Calu3 (cell line): ENCODE results near the gene EFNA3. TPM values are rescaled to one million over a fixed set of nuclear protein-coding genes. Genes with fewer than 3 reads are reported as not detected.

Source experiments
- BruUV-seq: library from RNA; stranded (reverse); fragments of 400-500 nt; replicated peaks from 2 replicates; lab custom pipeline; 2021; lab: Mats Ljungman, UMichigan
- CTCF ChIA-PET: fragments of 300-600 bp; sonication (Branson Sonifier 250); formaldehyde crosslinking; loops from one replicate; lab custom pipeline; 2022; ENCODE audit warnings: antibody characterized with exemption; lab: Charles Lee
- DNase-seq: peaks from one replicate; pipeline ENCODE4 v3.0.0; 2022
- H3K27ac Mint-ChIP-seq: one replicate; pipeline ENCODE4 v1.8.0; 2022; ENCODE audit warnings: mixed read lengths; ENCODE audit not compliant: unreplicated experiment
- H3K27me3 Mint-ChIP-seq: one replicate; pipeline ENCODE4 v1.8.0; 2022; ENCODE audit warnings: mixed read lengths; ENCODE audit not compliant: unreplicated experiment
- H3K36me3 Mint-ChIP-seq: one replicate; pipeline ENCODE4 v1.8.0; 2022; ENCODE audit warnings: mild to moderate bottlenecking, moderate library complexity, mixed read lengths; ENCODE audit not compliant: insufficient read depth, unreplicated experiment
- H3K4me1 Mint-ChIP-seq: one replicate; pipeline ENCODE4 v1.8.0; 2022; ENCODE audit warnings: mild to moderate bottlenecking, low read depth, mixed read lengths; ENCODE audit not compliant: unreplicated experiment
- H3K4me3 Mint-ChIP-seq: one replicate; pipeline ENCODE4 v1.8.0; 2022; ENCODE audit warnings: mild to moderate bottlenecking, low read depth, moderate library complexity, mixed read lengths; ENCODE audit not compliant: unreplicated experiment
- H3K9me3 Mint-ChIP-seq: one replicate; pipeline ENCODE4 v1.8.0; 2022; ENCODE audit warnings: low read depth, mixed read lengths; ENCODE audit not compliant: unreplicated experiment
- CTCF ChIP-seq: fragments of 200-600 bp; IDR thresholded peaks from one replicate; pipeline ENCODE4 v1.8.0; 2022; ENCODE audit warnings: antibody characterized with exemption; ENCODE audit not compliant: unreplicated experiment
- intact Hi-C: fragments of 100-400 bp; cut with micrococcal nuclease; formaldehyde crosslinking; loops from one replicate; pipeline ENCODE4 v1.10.0; 2022; ENCODE audit not compliant: unreplicated experiment
- total RNA-seq: library from RNA; stranded (reverse); gene quantifications from 2 replicates; pipeline ENCODE4 v1.2.3, GENCODE V29; 2022

EFNA3 gene
- total RNA-seq, 1 experiment from 2014 or later = 1.7 TPM

DNA sequence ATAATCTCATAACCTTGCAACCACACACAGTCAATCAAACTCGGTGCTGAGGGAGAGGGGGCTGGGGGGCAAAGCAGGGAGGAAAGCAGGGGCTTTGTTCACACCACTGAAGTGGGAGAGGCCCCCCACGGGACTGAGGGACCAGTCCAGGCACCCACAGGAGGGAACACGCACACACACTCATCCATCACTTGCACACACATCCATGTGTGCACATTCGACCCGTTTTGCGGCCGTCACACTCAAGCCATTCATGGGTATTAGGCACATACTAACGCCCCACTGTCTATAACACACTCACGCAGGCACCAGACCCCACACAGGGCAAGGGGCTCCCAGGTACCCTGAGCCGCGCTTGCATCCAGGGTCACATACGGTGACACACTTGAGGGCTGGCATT, 14.0 kb downstream of the EFNA3 start:
- TF ChIP-seq CTCF = no peak
- peaks cover 25% of the 10 kb centered on the region for H3K27me3 Mint-ChIP-seq
- H3K4me3 Mint-ChIP-seq = no peak overlapping the region
- BruUV-seq = no TSS peak
- CTCF ChIA-PET = interaction anchor here (1.8 to 2.0 kb wide), 2 partner anchors 43 to 76 kb away, joined by 7 to 68 read pairs; partner anchors contain the start of gene SLC50A1
- intact Hi-C loops = loop anchor here (5.0 kb wide), 1 partner anchor 35 kb away; the partner anchor contains the start of gene EFNA1
- H3K9me3 Mint-ChIP-seq = no peaks in the 10 kb centered on the region
- no peaks in the 10 kb centered on the region for H3K36me3 Mint-ChIP-seq
- no peak overlapping the region for H3K27ac Mint-ChIP-seq
- no peak for DNase-seq
- H3K4me1 Mint-ChIP-seq = peaks cover 10% of the 10 kb centered on the region

- Mint-ChIP-seq H3K9me3 (no peaks in the 10 kb centered on the region), H3K27ac (no peak overlapping the region), H3K27me3 (peaks cover 16% of the 10 kb centered on the region), H3K4me1 (peaks cover 10% of the 10 kb centered on the region), H3K4me3 (no peak overlapping the region), H3K36me3 (no peaks in the 10 kb centered on the region)
- TF ChIP-seq CTCF = no peak
- no TSS peak for BruUV-seq
- intact Hi-C loops = loop anchor here (1.0 to 5.0 kb wide), 2 partner anchors 33 to 74 kb away; partner anchors contain the start of gene EFNA1
- no peak for DNase-seq
- CTCF ChIA-PET = interaction anchor here (0.9 to 1.9 kb wide), 3 partner anchors 73 to 79 kb away, joined by 3 to 8 read pairs (median 7); partner anchors contain the start of gene KRTCAP2
These were observed 15.4 kb downstream of the EFNA3 start for GRCh38 chr1:155093911-155094621.

- TF ChIP-seq CTCF = no peak
- no peak overlapping the region for H3K4me3 Mint-ChIP-seq
- H3K27ac Mint-ChIP-seq = no peak overlapping the region
- peaks cover 16% of the 10 kb centered on the region for H3K27me3 Mint-ChIP-seq
- intact Hi-C loops = loop anchor here (1.0 to 5.0 kb wide), 2 partner anchors 33 to 74 kb away; partner anchors contain the start of gene EFNA1
- BruUV-seq = no TSS peak
- peaks cover 10% of the 10 kb centered on the region for H3K4me1 Mint-ChIP-seq
- no peaks in the 10 kb centered on the region for H3K36me3 Mint-ChIP-seq
- no peaks in the 10 kb centered on the region for H3K9me3 Mint-ChIP-seq
- DNase-seq = no peak
- CTCF ChIA-PET = interaction anchor here (1.5 to 1.9 kb wide), 2 partner anchors 73 to 78 kb away, joined by 7 to 8 read pairs; partner anchors contain the start of gene KRTCAP2
These were observed 15.9 kb downstream of the EFNA3 start for GRCh38 chr1:155094622-155094948.

DNA sequence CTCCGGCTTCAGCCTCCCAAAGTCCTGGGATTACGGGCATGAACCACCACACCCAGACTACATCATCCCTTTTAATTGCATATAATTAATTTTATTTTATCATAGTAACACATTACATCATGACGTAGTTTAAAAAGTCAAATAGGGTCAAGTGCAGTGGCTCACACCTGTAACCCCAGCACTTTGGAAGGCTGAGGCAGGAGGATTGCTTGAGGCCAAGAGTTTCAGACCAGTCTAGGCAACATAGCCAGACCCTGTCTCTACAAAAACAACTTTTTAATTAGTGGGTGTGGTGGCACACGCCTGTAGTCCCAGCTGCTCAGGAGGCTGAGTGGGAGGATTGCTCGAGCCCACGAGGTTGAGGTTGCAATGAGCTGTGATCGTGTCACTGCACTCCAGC, 20.7 kb downstream of the EFNA3 start:
- H3K9me3 Mint-ChIP-seq = no peaks in the 10 kb centered on the region
- H3K27me3 Mint-ChIP-seq = peaks cover 19% of the 10 kb centered on the region
- no peaks in the 10 kb centered on the region for H3K36me3 Mint-ChIP-seq
- CTCF ChIA-PET = interaction anchor here (0.6 to 0.7 kb wide), 5 partner anchors 39 to 963 kb away, joined by 3 to 8 read pairs (median 4); no protein-coding TSS in a partner anchor
- BruUV-seq = no TSS peak
- no peak overlapping the region for H3K27ac Mint-ChIP-seq
- no peak overlapping the region for H3K4me3 Mint-ChIP-seq
- no peak for DNase-seq
- no peak for TF ChIP-seq CTCF
- H3K4me1 Mint-ChIP-seq = peaks cover 3% of the 10 kb centered on the region
- intact Hi-C loops = no loop called here
